ENCODE data around the gene PMS2. TPM values are rescaled to one million over a fixed set of nuclear protein-coding genes. Genes with fewer than 3 reads are reported as not detected.
"Not testable (repeated sequence)": the region's sequence is repeated elsewhere in the genome, so short reads cannot be mapped to it uniquely, and the experiment has no call there.

Gene PMS2
- total RNA-seq, 1 experiment from 2014 or later, result 17.1 TPM

DNA sequence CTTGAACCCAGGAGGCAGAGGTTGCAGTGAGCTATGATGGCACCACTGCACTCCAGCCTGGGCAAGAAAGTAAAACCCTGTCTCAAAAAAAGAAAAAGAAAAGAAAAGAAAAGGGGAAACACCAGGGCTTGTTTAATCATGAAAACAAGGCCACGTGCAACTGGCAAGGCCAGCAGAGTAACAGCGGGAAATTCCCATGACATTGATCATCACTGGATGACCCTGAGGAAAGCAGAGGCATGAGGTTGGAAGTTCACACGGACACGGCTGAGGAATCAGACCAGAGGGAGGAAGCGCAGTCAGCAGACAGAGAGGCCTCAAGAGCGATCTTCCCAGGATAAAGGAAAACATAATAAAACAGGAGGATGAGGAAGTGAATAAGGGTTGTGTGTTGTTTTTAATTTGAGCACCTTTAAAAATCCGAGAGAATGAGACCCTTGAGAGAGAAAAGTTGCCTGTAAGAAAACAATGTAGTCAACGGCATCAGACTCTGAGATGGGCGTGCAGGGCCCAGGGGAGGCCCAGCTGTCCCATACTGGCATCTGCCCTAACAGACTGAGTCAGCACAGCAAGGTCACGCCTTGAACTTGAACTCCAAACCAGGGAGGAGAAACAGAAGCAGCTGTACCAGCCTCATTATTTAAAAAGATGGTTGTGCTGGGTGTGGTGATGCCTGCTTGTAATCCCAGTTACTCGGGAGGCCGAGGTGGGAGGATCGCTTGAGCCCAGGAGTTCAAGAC is 76.8 kb downstream of the PMS2 start:
- H2BK15ac ChIP-seq (ENCODE audit: low read depth, low read length); H3T11ph ChIP-seq (ENCODE audit: low read length); H3K14ac ChIP-seq (ENCODE audit: insufficient read depth, low read length); H3K79me2 ChIP-seq (ENCODE audit: insufficient read depth, low read length); H2BK5ac ChIP-seq (ENCODE audit: insufficient read length, low read length); H4K5ac ChIP-seq (ENCODE audit: insufficient read length, low read depth, low read length); H3K27me3 ChIP-seq (ENCODE audit: insufficient read depth, low read length); H3K27me3 Mint-ChIP-seq (ENCODE audit: low read depth); H3K4me1 ChIP-seq (ENCODE audit: insufficient read depth, low read length); H3K9me3 Mint-ChIP-seq; H3K9ac ChIP-seq (ENCODE audit: extremely low read depth, insufficient read length, low read length); H3K4me3 Mint-ChIP-seq; H3K4ac ChIP-seq (ENCODE audit: low read depth, low read length); H4K20me1 ChIP-seq (ENCODE audit: control insufficient read depth, insufficient read depth, insufficient read length); H2AK5ac ChIP-seq (ENCODE audit: insufficient read length, low read length); H4K91ac ChIP-seq (ENCODE audit: insufficient read length, low read depth, low read length); H3K9me3 ChIP-seq (ENCODE audit: control insufficient read depth, low read depth, low read length); H2BK20ac ChIP-seq (ENCODE audit: low read depth, low read length, poor library complexity, severe bottlenecking); H3K23me2 ChIP-seq (ENCODE audit: insufficient read length, low read depth, low read length, poor library complexity, severe bottlenecking); H3K18ac ChIP-seq (ENCODE audit: insufficient read length, low read depth, low read length); DNase-seq; H4K8ac ChIP-seq (replicated peaks; ENCODE audit: insufficient read length, low read depth, low read length); H2BK12ac ChIP-seq (ENCODE audit: insufficient read length, low read depth, low read length); H3K56ac ChIP-seq (ENCODE audit: insufficient read length, low read depth, low read length); H3K27ac ChIP-seq (ENCODE audit: insufficient read length, low read depth, low read length); H3K4me1 Mint-ChIP-seq; H3K79me1 ChIP-seq (ENCODE audit: insufficient read depth, low read depth, low read length, poor library complexity, severe bottlenecking); H3K23ac ChIP-seq (ENCODE audit: insufficient read length, low read depth, low read length); H2AFZ ChIP-seq (ENCODE audit: low read length); H3K4me2 ChIP-seq (ENCODE audit: insufficient read depth, insufficient read length, low read length); H3K36me3 Mint-ChIP-seq (ENCODE audit: insufficient read depth in 1 of 3, low read depth in 3 of 3); H2BK120ac ChIP-seq (ENCODE audit: low read depth, low read length, poor library complexity, severe bottlenecking): not testable (repeated sequence)
- WGBS (ENCODE audit: extremely low coverage, insufficient read length, low lambda C conversion rate), result no CpG with 5 or more reads among the region's 13 CpGs
- H3K27ac Mint-ChIP-seq, result peak overlapping the region in 1 of 3 experiments; percentile 67; a peak in 1 of 7 replicates

DNA sequence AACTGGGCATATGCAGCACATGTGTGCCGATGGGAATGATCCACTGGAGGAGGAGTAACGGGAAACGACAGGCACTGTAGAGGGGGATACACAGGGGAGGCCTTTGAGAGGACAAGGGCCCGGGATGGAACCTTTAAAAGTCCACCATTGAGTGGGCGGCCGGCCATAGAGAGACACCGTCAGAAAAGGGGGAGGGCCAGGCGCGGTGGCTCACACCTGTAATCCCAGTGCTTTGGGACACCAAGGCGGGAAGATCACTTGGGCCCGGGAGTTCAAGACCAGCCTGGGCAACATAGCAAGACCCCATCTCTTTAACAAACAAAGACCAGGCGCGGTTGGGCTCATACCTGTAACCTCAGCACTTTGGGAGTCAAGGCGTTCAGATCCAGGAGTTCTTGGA is 77.6 kb downstream of the PMS2 start:
- not testable (repeated sequence) for H3K23ac ChIP-seq (ENCODE audit: insufficient read length, low read depth, low read length); H2BK12ac ChIP-seq (ENCODE audit: insufficient read length, low read depth, low read length); H3K4ac ChIP-seq (ENCODE audit: low read depth, low read length); H3K18ac ChIP-seq (ENCODE audit: insufficient read length, low read depth, low read length); H3K23me2 ChIP-seq (ENCODE audit: insufficient read length, low read depth, low read length, poor library complexity, severe bottlenecking); H3K27me3 ChIP-seq (ENCODE audit: insufficient read depth, low read length); H4K91ac ChIP-seq (ENCODE audit: insufficient read length, low read depth, low read length); H2BK20ac ChIP-seq (ENCODE audit: low read depth, low read length, poor library complexity, severe bottlenecking); H3K27ac ChIP-seq (ENCODE audit: insufficient read length, low read depth, low read length); H3K79me1 ChIP-seq (ENCODE audit: insufficient read depth, low read depth, low read length, poor library complexity, severe bottlenecking); H3K79me2 ChIP-seq (ENCODE audit: insufficient read depth, low read length); H3K36me3 Mint-ChIP-seq (ENCODE audit: insufficient read depth in 1 of 3, low read depth in 3 of 3); H4K8ac ChIP-seq (replicated peaks; ENCODE audit: insufficient read length, low read depth, low read length); H3K4me1 Mint-ChIP-seq; H4K5ac ChIP-seq (ENCODE audit: insufficient read length, low read depth, low read length); H3K14ac ChIP-seq (ENCODE audit: insufficient read depth, low read length); H2AFZ ChIP-seq (ENCODE audit: low read length); H2AK5ac ChIP-seq (ENCODE audit: insufficient read length, low read length); H3T11ph ChIP-seq (ENCODE audit: low read length); H3K56ac ChIP-seq (ENCODE audit: insufficient read length, low read depth, low read length); H2BK120ac ChIP-seq (ENCODE audit: low read depth, low read length, poor library complexity, severe bottlenecking); H3K4me3 Mint-ChIP-seq; H3K4me1 ChIP-seq (ENCODE audit: insufficient read depth, low read length); H3K9ac ChIP-seq (ENCODE audit: extremely low read depth, insufficient read length, low read length); H3K4me2 ChIP-seq (ENCODE audit: insufficient read depth, insufficient read length, low read length); H3K9me3 ChIP-seq (ENCODE audit: control insufficient read depth, low read depth, low read length); H3K9me3 Mint-ChIP-seq; DNase-seq; H2BK5ac ChIP-seq (ENCODE audit: insufficient read length, low read length); H2BK15ac ChIP-seq (ENCODE audit: low read depth, low read length); H3K27me3 Mint-ChIP-seq (ENCODE audit: low read depth); H4K20me1 ChIP-seq (ENCODE audit: control insufficient read depth, insufficient read depth, insufficient read length)
- WGBS (ENCODE audit: extremely low coverage, insufficient read length, low lambda C conversion rate), result no CpG with 5 or more reads among the region's 14 CpGs
- peak overlapping the region in 2 of 3 experiments; percentile 34 to 59; a peak in 2 of 7 replicates for H3K27ac Mint-ChIP-seq
